Hepatocyte (in vitro differentiated cells): Measurements from ENCODE around the gene DYRK2. TPM values are rescaled to one million over a fixed set of nuclear protein-coding genes. Genes with fewer than 3 reads are reported as not detected.
A peak's percentile ranks its signal among the peaks of the same experiment; 100 is the strongest.

Source experiments
- DNase-seq: peaks from one replicate; pipeline ENCODE4 v3.0.0-alpha.2; 2016; ENCODE audit warnings: low spot score
- H2AFZ ChIP-seq: fragments of 200-600 bp; sonication (generic); 2 replicates; pipeline ENCODE4 v1.6.0; 2016; ENCODE audit warnings: antibody characterized with exemption, mild to moderate bottlenecking
- H3K27ac ChIP-seq: fragments of 200-600 bp; sonication (generic); 2 replicates; pipeline ENCODE4 v1.5.1; 2016; ENCODE audit warnings: mild to moderate bottlenecking
- H3K27me3 ChIP-seq: fragments of 200-600 bp; sonication (generic); 2 replicates; pipeline ENCODE4 v1.6.1; 2016
- H3K36me3 ChIP-seq: fragments of 200-600 bp; sonication (generic); replicated peaks from 2 replicates; pipeline ENCODE4 v1.5.1; 2016; ENCODE audit warnings: low read depth; ENCODE audit not compliant: insufficient read depth
- H3K4me1 ChIP-seq: fragments of 200-600 bp; sonication (generic); 2 replicates; pipeline ENCODE4 v1.5.1; 2016; ENCODE audit warnings: mild to moderate bottlenecking, moderate library complexity; ENCODE audit not compliant: insufficient read depth
- H3K4me2 ChIP-seq: fragments of 200-600 bp; sonication (generic); 2 replicates; pipeline ENCODE4 v1.6.0; 2016
- H3K4me3 ChIP-seq: fragments of 200-600 bp; sonication (generic); 2 replicates; pipeline ENCODE4 v1.5.1; 2016; ENCODE audit warnings: mild to moderate bottlenecking
- H3K79me2 ChIP-seq: fragments of 200-600 bp; sonication (generic); 2 replicates; pipeline ENCODE4 v1.6.0; 2017; ENCODE audit warnings: mild to moderate bottlenecking
- H3K9me2 ChIP-seq: fragments of 200-600 bp; sonication (generic); replicated peaks from 2 replicates; pipeline ENCODE4 v1.6.0; 2017; ENCODE audit warnings: mild to moderate bottlenecking; ENCODE audit not compliant: insufficient read depth
- H3K9me3 ChIP-seq: fragments of 200-600 bp; sonication (generic); 2 replicates; pipeline ENCODE4 v1.5.1; 2016; ENCODE audit warnings: low read depth, mild to moderate bottlenecking
- H4K20me1 ChIP-seq: fragments of 200-600 bp; sonication (generic); 2 replicates; pipeline ENCODE4 v1.6.0; 2016; ENCODE audit warnings: mild to moderate bottlenecking; ENCODE audit not compliant: insufficient read depth, poor library complexity, severe bottlenecking
- EZH2 ChIP-seq: fragments of 200-600 bp; sonication (generic); IDR thresholded peaks from 2 replicates; pipeline ENCODE4 v1.6.1; 2016; ENCODE audit warnings: antibody characterized with exemption, mild to moderate bottlenecking, borderline replicate concordance
- EZH2phosphoT487 ChIP-seq: fragments of 200-600 bp; sonication (generic); IDR thresholded peaks from one replicate; pipeline ENCODE4 v1.6.1; 2018; ENCODE audit warnings: antibody characterized with exemption, mild to moderate bottlenecking, low read depth, moderate library complexity; ENCODE audit not compliant: unreplicated experiment, severe bottlenecking
- WGBS: methylation state at CpG from one replicate; pipeline ENCODE4 v1.1.6; 2016; ENCODE audit warnings: low lambda C conversion rate; ENCODE audit errors: missing lambda C conversion rate; 5-methylcytosine and 5-hydroxymethylcytosine counted together
- polyA plus RNA-seq: library from polyadenylated mRNA; unstranded; fragments of >200 nt; fragmentation: Nextera tagmentation; extraction: Ambion mirVana; gene quantifications from 2 replicates; pipeline ENCODE4 v1.2.1, GENCODE V29; 2016
- total RNA-seq: library from RNA; depleted of rRNA; stranded (reverse); fragments of >200 nt; gene quantifications from 2 replicates; pipeline ENCODE4 v1.2.3, GENCODE V29; 2014
- TF ChIP-seq, protein P1 (sequence below): fragments of 200-600 bp; sonication (generic); IDR thresholded peaks from 2 replicates; pipeline ENCODE4 v1.5.1; 2016; ENCODE audit warnings: antibody characterized with exemption, mild to moderate bottlenecking; ENCODE audit not compliant: poor library complexity

Gene DYRK2
- total and polyA plus RNA-seq, 2 experiments from 2014 or later: 18.4 to 39.2 TPM

DNA sequence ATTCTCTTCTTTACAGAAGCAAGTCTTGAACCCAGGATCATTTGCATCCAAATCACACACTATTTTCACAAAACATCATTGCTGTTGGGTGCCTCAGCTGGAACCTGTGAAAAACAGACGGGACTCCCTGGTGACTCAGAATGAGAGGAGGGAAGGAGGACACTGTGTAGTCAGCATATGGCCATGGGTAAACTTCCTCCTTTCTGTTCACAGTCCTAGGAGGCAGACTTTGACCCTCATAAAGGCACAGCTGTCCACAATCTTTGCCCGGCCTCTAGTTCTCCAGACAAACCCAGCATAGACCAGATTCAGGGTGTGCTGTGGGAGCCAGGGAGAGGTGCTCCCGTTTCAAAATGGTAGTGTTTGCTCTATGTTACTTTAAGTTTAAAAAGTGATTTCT is 62.0 kb downstream of the DYRK2 start:
- DNase-seq: peak; percentile 82
- Histone ChIP-seq H2AFZ (no peak overlapping the region), H3K4me3 (no peak overlapping the region)

DNA sequence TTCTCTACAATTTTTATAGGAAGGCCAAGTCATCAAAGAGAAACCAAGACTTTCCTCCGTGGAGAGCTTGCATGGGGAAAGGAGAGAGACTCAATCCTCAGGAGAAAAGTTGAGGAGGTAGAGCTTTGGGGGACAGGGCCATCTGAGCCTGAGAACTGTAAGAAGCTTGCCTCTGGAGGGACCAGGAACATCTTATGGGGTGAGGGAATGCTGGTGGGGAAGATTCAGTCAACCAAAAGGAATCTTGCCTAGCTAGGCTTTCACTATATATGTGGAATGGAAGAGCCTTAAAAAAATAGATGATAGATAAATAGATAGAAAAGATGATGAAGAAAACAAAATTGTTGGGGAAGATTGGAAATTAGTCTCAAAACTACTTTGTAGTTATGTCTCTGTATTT is 63.5 kb downstream of the DYRK2 start:
- DNase-seq: no peak
- TF ChIP-seq EZH2: no peak
- no peak for TF ChIP-seq EZH2phosphoT487
- TF ChIP-seq, protein P1, sequence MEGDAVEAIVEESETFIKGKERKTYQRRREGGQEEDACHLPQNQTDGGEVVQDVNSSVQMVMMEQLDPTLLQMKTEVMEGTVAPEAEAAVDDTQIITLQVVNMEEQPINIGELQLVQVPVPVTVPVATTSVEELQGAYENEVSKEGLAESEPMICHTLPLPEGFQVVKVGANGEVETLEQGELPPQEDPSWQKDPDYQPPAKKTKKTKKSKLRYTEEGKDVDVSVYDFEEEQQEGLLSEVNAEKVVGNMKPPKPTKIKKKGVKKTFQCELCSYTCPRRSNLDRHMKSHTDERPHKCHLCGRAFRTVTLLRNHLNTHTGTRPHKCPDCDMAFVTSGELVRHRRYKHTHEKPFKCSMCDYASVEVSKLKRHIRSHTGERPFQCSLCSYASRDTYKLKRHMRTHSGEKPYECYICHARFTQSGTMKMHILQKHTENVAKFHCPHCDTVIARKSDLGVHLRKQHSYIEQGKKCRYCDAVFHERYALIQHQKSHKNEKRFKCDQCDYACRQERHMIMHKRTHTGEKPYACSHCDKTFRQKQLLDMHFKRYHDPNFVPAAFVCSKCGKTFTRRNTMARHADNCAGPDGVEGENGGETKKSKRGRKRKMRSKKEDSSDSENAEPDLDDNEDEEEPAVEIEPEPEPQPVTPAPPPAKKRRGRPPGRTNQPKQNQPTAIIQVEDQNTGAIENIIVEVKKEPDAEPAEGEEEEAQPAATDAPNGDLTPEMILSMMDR: no peak
- Histone ChIP-seq H3K4me2 (no peak overlapping the region), H4K20me1 (no peaks in the 10 kb centered on the region), H2AFZ (no peak overlapping the region), H3K27ac (peak overlapping the region; percentile 81), H3K4me1 (peaks cover 23% of the 10 kb centered on the region), H3K4me3 (no peak overlapping the region), H3K9me2 (no peaks in the 10 kb centered on the region), H3K79me2 (no peaks in the 10 kb centered on the region), H3K9me3 (no peaks in the 10 kb centered on the region), H3K27me3 (no peaks in the 10 kb centered on the region), H3K36me3 (no peaks in the 10 kb centered on the region)
- WGBS: 91% methylated on average over 1 of the region's 1 CpG

More for the DNA sequence above, 62.0 kb downstream of the DYRK2 start:
- TF ChIP-seq EZH2: no peak
- TF ChIP-seq, protein P1: no peak
- no peak for TF ChIP-seq EZH2phosphoT487
- 30% methylated on average over 3 of the region's 3 CpGs for WGBS
- no peaks in the 10 kb centered on the region for H3K36me3 ChIP-seq
- no peaks in the 10 kb centered on the region for H3K27me3 ChIP-seq
- no peaks in the 10 kb centered on the region for H4K20me1 ChIP-seq
- peak overlapping the region; percentile 39 for H3K4me2 ChIP-seq
- peaks cover 31% of the 10 kb centered on the region for H3K4me1 ChIP-seq
- no peaks in the 10 kb centered on the region for H3K9me2 ChIP-seq
- no peaks in the 10 kb centered on the region for H3K9me3 ChIP-seq
- H3K79me2 ChIP-seq: no peaks in the 10 kb centered on the region
- peak overlapping the region; percentile 81 for H3K27ac ChIP-seq

DNA sequence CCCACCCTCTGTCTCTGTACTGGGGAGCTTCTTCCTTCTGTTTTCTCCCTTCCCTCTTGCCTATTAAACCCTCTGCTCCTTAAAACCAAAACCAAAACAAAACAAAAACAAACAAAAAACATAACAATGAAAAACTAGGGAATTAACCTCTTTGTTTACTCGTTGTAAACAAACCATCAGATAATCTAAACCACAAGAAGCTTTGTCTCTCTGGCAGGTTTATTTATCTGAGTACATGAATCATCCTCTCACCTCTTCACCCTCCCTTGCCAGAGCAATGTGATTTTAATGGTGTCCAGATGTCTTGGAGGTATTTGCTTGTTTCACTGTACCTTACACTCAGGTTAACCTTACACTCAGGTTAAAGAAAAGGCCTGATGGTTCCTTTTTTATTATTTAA is 66.1 kb downstream of the DYRK2 start:
- WGBS: 8% methylated on average over 1 of the region's 1 CpG
- H4K20me1 ChIP-seq: no peaks in the 10 kb centered on the region
- no peaks in the 10 kb centered on the region for H3K9me2 ChIP-seq
- DNase-seq: no peak
- peaks cover 23% of the 10 kb centered on the region for H3K4me1 ChIP-seq
- H3K79me2 ChIP-seq: no peaks in the 10 kb centered on the region
- H3K27ac ChIP-seq: no peak overlapping the region
- no peaks in the 10 kb centered on the region for H3K9me3 ChIP-seq
- no peak overlapping the region for H2AFZ ChIP-seq
- H3K36me3 ChIP-seq: no peaks in the 10 kb centered on the region
- no peak overlapping the region for H3K4me3 ChIP-seq
- H3K4me2 ChIP-seq: no peak overlapping the region
- no peaks in the 10 kb centered on the region for H3K27me3 ChIP-seq
- TF ChIP-seq, protein P1: no peak
- TF ChIP-seq EZH2phosphoT487 (no peak), EZH2 (no peak)
